CD4-positive, alpha-beta T cell treated with Interleukin-12 subunit alpha and Interleukin-12 subunit beta, for 1 hour (primary cell): ENCODE measurements around the gene RABAC1.
"Not testable (repeated sequence)": the region's sequence is repeated elsewhere in the genome, so short reads cannot be mapped to it uniquely, and the experiment has no call there.

Experiments used
- DNase-seq: peaks from one replicate; pipeline ENCODE4 v3.0.0-alpha.2; 2020

RABAC1 gene

DNA sequence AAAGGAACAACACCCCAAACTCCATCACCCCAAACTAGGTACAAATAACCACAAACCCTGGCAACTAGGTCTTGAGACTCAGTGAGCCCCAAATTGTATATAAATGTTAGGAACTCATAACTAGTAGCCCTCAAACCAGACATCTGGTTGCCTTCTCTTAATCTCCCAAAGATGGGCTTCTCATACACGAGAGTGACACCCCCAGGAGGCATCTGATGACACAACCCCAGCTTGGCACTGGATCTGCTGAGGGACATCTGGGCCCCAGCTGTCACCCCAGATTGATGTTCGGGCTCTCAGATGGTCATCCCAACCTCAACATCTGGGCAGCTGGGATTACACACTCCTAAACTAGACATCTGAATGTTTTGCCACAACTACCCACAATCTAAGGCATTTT lies 14.8 kb downstream of the RABAC1 start:
- DNase-seq: no peak

DNA sequence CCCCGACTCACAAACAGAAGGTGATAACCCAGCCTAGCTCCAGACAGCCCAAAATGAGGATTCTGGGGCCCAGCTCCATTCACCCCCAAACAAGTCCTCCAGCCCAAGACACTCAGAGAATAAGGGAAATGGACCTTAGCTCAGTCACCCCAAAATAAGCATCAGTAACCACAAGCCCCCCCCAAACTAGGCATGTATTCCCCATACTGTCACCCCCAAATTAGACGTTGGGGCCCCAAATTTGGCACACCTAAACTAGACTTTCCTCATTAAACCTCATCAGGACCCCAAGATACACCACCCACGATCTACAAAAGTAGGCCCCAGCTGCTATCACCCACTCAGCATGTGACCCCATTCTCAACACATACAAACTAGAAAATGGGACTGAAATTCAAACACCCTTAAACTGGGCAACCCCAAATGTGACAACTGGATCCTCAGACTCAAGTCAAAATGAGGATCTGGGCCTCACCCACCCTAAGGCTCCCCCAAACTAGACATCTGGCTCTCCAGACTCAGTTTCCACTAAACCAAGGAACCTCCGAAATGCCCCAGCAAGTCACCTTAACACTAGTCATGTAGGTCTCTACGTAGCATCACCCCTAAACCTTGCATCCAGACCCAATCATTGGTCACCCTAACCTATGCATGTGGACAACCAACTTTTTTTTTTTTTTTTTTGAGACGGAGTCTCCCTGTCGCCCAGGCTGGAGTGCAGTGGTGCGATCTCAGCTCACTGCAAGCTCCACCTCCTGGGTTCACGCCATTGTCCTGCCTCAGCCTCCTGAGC lies 17.5 kb downstream of the RABAC1 start:
- no peak for DNase-seq

DNA sequence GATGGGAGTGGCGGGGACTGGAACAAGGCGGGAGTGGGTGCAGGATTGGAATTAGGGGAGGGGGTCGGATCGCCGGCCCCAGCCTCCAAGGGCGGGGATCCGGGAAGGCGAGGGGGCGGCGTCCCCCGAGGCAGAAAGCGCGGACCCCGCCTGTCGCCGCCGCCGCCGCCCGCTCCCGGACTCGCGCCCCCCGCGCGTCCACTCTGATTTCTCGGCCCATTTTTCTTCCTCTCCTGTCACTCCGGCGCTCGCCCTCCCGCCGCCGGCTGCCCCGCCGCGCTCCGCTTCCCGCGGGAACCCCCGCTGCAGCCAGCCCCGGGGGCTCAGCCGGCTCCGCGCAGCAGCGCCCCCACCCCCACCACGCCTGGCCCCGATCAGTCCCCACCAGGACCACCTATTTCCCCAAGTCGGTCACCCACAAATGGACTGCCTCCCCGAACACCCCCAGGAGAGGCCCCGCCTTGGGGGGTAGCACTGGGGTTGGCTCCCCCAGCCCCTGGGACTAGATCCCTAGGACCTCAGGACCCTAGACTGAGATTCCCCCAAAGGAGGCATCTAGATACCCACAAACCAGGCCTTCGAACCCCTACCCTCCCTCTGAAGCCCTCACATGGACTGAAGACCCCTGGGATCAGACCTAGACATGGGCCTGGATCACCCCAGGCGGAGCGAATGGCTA lies 18.3 kb downstream of the RABAC1 start:
- DNase-seq: no peak

DNA sequence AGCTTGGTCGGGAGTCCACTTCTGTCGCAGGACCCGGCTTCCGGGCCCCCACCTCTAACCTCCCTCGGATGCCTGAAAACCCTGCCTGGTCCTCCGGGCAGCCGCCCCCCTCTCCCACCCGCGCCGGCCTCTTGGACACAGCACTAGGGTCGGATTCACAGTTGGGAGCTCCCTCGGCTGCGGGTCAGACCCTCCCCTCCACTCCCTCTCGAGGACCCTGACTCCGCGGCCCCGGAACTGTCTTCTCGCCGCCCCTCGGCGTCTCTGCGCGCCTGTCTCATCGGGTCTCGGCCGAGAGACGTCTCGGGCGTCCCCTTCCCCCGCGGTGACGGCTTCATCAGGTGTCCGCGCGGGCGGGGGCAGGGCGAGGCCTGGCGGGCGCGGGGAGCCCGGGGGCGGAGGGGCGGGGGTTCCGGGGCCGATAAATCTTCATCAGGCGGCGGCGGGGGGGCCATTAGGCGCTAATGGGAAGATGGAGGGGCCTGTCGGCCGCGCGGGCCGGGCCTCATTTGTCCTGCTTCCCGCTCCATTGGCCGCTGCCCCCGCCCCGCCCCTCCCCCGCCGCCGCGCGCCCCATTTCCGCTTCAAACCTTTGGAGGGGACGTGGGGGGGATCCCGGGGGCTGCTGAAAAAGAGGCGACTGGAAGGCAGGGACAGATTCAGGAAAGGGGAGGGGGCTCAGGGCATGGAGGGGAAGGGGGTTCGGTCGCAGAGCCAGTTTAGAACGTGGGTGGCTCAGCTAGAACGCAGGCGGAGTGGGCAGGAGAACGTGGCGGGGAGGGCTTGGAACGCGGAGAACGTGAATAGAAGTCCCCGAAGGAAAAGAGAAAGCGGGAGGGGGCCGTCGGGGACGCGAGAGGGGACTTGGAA lies 19.0 kb downstream of the RABAC1 start:
- peak; percentile 55 for DNase-seq

DNA sequence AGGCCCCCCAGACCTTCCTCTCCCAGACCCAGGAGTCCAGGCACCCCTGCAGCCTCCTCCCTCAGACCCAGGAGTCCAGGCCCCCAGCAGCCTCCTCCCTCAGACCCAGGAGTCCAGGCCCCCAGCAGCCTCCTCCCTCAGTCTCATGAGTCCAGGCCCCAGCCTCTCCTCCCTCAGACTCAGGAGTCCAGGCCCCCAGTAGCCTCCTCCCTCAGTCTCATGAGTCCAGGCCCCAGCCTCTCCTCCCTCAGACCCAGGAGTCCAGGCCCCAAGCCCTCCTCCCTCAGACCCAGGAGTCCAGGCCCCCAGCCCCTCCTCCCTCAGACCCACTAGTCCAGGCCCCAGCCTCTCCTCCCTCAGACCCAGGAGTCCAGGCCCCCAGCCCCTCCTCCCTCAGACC lies 19.9 kb downstream of the RABAC1 start:
- DNase-seq: not testable (repeated sequence)

DNA sequence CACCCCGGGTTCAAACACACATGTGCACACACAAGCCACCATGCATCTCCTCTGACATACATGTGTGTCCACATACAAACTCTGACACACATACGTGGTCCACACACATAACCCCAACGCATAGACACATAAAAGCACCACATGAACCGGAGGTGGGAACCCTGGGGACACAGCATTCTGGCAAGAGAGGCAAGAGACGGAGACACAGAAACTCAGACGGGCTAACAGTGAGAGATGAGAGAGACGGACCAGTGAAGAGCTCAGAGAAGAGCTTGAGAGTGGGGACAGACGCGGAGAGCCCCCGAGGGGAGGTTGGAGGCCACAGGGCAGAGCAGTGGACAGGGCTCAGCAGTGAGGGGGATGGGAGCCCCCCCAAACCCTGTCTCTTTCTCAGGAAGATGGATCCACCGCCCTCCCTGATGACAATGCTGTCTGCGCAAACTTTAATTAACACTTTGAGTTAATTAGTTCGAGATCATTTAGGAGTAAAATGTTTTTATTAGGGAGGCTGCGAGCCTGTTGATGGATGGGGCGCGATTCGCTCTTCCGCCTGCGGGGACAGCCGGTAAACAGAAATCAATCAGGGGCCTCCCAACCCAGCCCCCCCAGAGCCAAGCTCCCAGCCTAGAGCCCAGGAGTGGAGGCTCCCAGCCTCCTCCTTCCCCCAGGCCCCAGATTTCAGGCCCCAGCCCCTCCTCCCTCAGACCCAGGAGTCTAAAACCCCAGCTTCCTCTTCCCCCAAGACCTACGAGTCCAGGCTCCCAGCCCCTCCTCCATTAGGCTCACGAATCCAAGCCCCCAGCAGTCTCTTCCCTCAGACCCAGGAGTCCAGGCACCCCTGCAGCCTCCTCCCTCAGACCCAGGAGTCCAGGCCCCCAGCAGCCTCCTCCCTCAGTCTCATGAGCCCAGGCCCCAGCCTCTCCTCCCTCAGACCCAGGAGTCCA lies 21.3 kb downstream of the RABAC1 start:
- DNase-seq: no peak

DNA sequence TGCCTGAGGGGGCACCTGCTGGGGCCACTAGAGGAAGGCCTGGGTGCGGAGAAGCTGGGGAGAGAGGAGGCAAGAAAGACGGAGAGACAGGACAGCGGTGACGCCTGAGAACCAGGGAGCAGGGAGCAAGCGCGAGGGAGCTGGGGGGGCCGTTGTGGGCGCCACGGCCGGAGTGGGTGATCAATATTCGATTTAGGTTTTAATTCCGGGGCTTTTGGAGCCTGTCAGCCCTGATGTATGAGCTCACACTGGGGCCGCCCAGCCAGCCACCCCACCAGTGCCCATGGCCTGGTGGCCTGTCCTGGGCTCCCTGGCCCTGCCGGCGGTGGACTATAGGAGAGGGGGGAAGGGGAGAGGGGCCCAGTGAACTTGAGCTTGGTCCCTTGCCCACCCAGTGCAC lies 22.2 kb downstream of the RABAC1 start:
- DNase-seq: no peak

DNA sequence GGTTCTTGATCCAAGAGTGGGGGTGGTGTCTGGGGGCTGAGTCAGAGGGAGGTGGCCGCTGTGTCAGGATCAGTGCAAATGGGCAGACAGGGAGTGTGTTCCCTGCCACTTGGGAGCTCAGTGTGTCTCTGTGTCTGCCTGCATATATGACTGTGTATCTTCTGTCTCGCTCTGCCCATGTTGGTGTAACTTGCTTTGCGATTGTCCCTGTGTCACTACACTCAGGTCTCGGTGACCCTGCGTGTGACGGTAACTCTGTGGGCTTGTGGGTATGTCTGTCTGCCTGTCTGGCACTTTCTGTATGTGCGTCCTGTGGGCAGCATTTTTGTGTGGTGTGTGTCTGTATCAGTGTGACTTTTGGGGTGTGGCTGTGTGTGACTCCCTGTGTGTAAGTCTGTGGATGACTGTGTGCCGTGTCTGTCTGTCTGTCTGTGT lies 22.7 kb downstream of the RABAC1 start:
- DNase-seq: peak; percentile 65

DNA sequence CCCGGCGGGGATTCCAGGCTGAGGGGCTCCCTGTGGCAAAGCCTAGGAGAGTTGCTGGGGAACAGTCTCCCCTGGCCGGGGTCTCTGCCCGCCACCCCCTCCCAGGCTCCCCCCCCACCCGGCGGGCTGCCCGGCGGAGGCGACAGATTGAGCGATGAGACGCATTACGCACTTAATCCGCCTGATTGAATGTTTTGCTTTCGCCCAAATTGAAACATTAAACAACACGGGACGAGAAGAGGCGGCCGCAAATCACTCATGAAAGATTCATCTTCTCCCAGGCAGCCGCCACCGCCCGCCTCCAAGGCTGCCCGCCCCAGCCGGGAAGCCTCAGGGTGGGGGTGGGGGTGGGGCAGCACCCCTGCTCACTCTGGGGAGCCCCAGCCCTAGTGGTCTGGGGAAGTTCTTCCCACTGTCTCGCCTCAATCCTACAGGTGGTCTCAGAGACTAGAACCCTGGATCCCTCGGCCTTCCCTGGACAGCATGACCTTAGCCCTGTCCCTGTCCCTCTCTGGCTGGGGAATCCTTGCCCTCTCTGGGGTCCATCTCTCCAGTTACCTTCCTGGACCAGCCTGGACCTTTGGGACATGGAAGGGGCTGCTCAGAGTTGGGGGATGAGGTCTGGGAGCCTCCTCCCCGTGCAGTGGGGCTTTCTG lies 23.2 kb downstream of the RABAC1 start:
- no peak for DNase-seq

DNA sequence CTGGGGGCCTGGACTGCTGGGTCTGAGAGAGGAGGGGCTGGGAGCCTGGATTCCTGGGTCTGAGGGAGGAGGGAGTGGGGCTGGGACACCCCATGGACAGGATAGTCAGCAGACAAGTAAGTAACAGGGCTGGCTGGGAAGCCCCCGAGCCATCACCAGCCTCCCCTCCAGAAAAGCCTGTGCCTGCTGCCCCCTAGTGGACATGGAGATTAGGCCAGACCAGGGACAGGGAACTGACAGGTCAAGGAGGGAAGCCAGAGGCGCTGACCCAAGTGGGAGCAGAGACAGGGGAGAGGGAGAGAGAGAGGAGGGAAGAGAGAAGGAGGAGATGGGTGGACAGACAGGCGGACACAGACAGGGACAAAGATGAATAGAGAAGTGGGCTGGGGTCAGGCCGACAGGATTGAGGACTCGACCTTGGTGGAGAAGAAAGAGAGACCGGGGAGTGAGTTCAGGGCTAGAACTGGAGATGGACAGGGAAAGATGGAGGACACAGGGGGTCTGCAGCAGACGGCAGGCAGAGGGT lies 24.2 kb downstream of the RABAC1 start:
- DNase-seq: peak; percentile 84

DNA sequence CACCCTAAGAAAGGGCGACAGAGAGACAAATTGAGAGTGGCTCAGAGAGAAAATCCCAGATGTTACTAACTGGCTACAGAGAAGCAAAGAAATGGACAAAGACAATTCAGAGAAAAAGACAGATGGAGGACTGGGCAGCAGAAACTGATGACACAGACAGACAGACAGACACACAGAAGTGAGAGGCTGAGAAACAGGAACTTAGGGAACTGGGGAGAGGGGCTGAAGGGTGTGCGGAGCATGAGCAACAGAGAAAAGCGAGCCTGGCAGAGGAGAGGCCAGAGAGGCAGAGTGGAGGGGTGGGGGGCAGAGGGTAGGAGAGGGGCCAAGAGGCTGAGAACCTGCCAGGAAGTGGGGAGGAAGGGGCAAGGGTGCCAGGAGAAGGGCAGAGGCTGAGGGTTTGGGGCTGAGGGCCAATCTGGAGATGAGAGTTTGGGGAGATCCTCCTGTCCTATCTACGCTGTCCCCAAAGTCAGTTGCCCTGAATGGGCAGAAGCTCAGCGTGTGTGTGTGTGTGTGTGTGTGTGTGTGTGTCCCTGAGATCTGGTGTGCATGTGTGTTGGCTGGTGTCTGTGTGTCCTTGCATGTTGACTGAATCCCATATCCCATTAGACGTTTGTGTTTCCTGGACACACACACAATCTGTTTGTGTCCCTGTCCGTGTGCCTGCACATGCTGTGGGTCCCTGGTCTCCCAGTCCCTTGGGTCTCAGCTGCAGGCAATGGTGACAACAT lies 25.3 kb downstream of the RABAC1 start:
- DNase-seq: no peak

DNA sequence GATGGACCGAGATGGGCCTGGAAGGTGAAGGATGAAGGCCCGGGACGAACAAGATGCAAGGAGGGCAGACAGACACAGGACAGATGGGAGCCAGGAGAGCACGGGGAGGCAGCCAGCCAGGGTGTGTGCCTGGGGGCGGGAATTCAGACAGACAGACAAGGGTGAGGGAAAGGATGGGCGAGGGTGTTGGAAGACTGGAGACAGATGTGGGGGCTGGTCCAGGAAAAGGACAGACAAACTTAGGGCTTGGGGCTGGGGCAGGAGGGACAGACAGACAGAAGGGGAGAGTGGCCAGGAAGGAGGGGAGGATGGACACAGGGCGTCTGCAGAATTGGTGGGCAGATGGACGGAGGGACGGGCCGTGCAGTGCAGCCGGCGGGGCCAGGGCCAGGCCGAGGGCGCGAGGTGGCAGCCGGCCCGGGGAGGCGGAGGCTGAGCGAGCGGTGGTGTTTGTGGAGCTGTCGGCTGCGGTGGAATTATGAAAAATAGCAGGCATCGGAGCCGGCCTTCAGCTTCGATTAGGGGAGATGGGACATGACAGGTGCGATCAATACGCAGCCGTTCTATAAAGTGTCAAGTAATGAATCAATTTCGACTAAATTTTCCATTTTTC lies 26.3 kb downstream of the RABAC1 start:
- no peak for DNase-seq

DNA sequence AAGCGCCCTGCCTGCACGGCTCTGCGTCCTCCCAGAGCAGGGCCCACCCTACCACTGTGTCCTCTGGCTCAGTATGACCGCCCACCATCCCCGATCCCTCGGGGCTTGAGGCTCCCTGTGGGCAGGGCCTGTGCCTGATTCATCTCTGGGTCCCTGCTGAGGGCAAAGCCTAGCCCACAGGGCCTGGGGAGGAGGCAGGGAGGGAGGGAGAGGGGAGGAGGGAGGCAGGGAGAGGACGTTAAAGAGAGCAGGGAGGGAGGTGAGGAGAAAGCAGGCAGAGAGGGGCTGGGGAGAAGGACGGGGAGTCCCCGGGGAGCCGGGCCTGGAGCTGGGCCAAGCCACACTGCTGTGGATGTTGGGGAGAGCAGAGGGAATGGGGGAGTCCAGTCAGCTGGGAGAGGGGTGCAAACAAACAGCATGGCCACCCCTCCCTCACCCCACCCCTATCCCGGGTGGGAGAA lies 26.8 kb downstream of the RABAC1 start:
- DNase-seq: no peak

DNA sequence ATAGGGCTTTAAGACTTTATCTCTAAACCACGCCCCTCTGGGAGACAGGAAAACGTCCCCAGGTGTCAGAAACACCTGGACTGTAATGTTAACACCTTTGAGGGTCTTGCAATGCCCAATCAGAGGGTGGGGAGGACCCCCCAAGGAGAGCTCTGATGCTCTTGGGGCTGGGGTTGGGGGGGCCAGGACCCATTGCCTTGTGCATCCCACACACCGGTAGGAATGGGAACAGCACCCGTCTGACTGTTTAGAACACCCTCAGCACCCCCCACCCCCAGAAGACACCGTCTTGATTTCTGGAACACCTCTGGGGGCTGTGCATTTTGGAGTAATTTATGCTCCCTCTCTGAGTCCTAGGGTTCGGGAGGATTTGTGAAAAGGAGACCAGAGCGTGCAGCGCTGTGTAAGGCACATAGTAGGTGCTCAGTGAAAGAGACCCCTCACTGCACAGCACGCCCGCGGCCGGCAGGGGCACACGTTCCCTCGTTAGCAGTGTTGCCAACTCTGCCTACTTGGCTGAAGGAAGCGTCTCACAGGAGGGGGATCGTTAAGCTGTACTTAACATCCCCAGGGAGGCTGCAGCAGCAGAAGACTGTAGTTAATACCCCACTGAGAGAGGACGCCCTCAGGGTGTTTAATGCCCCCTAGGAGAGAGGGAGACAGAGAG lies 28.1 kb downstream of the RABAC1 start:
- no peak for DNase-seq

DNA sequence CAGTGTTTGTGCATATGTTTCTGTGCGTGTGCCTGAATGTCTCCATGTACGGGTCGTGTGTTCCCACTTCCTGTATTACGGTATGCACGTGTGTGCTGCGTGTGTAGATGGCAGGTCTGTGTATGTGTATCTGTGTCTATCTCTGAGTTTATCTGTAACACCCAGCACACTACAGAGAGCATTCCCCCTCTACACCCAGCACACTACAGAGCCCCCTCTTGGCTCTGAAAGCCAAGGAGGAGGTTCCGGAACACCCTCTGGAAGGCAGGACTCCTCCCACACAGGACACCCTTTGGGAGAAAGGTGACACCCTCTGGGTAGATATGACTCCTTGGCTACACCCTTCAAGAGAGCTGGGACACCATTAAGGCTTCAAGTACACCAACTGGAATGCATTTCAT lies 28.8 kb downstream of the RABAC1 start:
- DNase-seq: no peak

DNA sequence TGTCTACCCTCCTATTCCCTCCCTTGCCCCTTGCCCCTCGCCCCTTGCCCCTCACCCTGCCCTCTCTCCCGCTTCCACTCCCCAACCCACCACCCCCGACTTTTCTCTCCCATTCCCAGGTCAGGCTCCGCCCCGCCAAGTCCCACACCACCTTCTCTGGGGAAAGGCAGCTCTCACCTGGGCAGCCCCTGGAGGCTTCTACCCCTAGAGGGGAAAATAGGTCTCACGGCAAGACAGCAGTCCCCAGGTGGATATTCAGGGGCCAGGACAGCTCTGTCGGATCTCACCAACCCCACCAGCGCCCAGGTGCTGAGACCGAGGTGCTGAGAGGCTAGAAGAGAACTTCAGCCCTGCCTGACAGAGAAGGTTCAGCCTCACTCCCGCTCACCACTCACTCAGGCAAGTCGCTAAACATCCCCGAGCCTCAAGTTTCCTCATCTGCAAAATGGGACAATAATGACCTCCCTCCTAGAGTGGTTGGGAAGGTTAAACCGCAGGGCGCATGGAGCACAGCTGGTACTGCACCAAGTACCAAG lies 29.5 kb downstream of the RABAC1 start:
- DNase-seq: no peak

DNA sequence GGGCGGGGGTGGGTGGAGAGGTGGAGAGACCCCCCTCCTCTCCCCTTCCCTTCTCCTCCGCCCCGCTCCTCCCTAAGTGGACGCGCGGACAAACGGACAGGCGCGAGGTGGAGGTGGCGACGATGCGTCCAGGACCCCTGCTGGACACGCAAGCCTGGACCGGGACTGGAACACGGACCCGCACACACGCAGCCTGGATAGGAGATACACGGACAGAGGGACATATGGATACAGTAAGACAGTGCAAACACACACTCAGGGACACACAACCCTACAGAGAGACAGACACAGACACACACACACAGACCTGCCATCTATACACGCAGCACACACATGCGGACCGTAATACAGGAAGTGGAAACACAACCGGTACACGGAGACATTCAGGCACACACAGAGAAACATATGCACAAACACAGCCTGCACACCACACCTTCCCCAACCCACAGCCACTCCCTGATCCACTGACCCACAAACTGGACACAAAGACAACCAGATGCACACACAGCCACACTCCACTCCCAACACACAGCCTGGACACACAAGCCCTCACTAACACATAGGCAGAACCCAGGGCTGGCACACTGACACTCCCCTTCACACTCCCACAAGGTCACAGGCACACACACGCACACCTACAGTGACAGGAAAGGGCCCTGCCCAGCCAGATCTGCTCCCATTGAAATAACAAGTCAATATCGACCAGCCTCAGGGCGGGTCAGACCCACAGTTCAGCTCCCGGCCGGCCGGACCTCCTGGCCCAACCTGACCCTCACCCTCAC lies 30.2 kb downstream of the RABAC1 start:
- peak; percentile 56 for DNase-seq

DNA sequence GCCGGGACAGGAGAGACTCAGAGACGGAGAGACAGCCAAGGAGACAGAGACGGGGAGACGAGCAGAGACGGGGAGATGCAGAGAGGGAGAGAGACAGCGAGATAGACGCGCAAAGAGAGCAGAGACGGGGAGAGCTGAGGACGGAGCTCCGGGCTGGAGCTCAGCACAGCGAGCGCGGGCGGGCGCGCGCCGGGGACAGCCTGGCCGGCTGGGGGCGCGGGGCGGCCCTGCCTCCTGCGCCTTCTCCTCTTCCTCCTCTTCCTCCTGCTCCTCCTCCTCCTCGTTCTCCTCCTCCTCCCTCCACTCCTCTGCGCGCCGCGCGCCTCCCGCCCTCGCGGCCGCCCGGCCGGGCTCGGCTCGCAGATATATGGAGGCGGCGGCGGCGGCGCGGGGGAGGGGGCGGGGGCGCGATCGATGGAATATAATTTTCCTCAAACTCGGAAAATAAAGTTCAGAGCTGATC lies 30.9 kb downstream of the RABAC1 start, which contains the start of gene ERFL:
ERFL (minus strand) TSS at position 229 of the 463 bp plus-strand sequence. CDS start 15,530 bp downstream, outside the sequence.
- DNase-seq: peak; percentile 30
